CD14-positive monocyte (primary cell): Measurements from ENCODE around the gene CD24. TPM values are rescaled to one million over a fixed set of nuclear protein-coding genes. Genes with fewer than 3 reads are reported as not detected.

Experiments used
- DNase-seq, 3 donors: peaks; one replicate each; pipeline ENCODE4 v3.0.0-alpha.2; 2011 to 2022
- H2AFZ ChIP-seq: 2 replicates; pipeline ENCODE4 v1.6.0; 2012; ENCODE audit warnings: mild to moderate bottlenecking, low read depth, low read length, inconsistent platforms; ENCODE audit not compliant: insufficient read depth, poor library complexity, severe bottlenecking
- H3K27ac ChIP-seq, 2 donors: 1 replicate in 1 of 2; 2 replicates in 1 of 2; pipeline ENCODE4 v1.5.1; 2012 to 2013; ENCODE audit warnings: low read length in 2 of 2, control low read depth in 1 of 2, inconsistent platforms in 1 of 2, low read depth in 1 of 2, mild to moderate bottlenecking in 1 of 2
- H3K27me3 ChIP-seq, 2 donors: one replicate each; pipeline versions ENCODE4 v1.6.0 to v1.6.1; 2011 to 2013; ENCODE audit warnings: low read length in 2 of 2; ENCODE audit not compliant: control insufficient read depth in 2 of 2, insufficient read depth in 2 of 2
- H3K36me3 ChIP-seq, 2 donors: replicated peaks in 1 of 2; 1 replicate in 1 of 2; 2 replicates in 1 of 2; pipeline versions ENCODE4 v1.5.1 to v1.6.1; 2012 to 2013; ENCODE audit warnings: low read length in 2 of 2, control low read depth in 1 of 2, inconsistent platforms in 1 of 2, mild to moderate bottlenecking in 1 of 2; ENCODE audit not compliant: insufficient read depth in 2 of 2, control insufficient read depth in 1 of 2
- H3K4me1 ChIP-seq, 2 donors: 1 replicate in 1 of 2; 2 replicates in 1 of 2; pipeline versions ENCODE4 v1.5.1 to v1.6.1; 2012 to 2013; ENCODE audit warnings: low read length in 2 of 2, control low read depth in 1 of 2, inconsistent platforms in 1 of 2, mild to moderate bottlenecking in 1 of 2, moderate library complexity in 1 of 2; ENCODE audit not compliant: insufficient read depth in 2 of 2, control insufficient read depth in 1 of 2
- H3K4me2 ChIP-seq: replicated peaks from 2 replicates; pipeline ENCODE3; 2012; ENCODE audit warnings: low read length, moderate library complexity, mild to moderate bottlenecking; ENCODE audit not compliant: poor library complexity, severe bottlenecking; ENCODE audit errors: extremely low read depth
- H3K4me3 ChIP-seq, 3 experiments: fragments of 200-600 bp in 1 of 3; sonication (generic) in 1 of 3; replicated peaks in 1 of 3; 1 replicate in 2 of 3; 2 replicates in 1 of 3; pipeline ENCODE4 v1.5.1; 2011 to 2013; ENCODE audit warnings: low read length in 3 of 3, mild to moderate bottlenecking in 3 of 3, control low read depth in 2 of 3, low read depth in 2 of 3, inconsistent platforms in 1 of 3, moderate library complexity in 1 of 3
- H3K79me2 ChIP-seq: 2 replicates; pipeline ENCODE4 v1.6.0; 2012; ENCODE audit warnings: mild to moderate bottlenecking, control low read depth, inconsistent platforms, low read length, moderate library complexity; ENCODE audit not compliant: insufficient read depth
- H3K9ac ChIP-seq: 2 replicates; pipeline ENCODE4 v1.6.0; 2017; ENCODE audit warnings: low read length, mild to moderate bottlenecking; ENCODE audit not compliant: insufficient read depth, poor library complexity, severe bottlenecking
- H3K9me3 ChIP-seq, 2 donors: replicated peaks in 1 of 2; 1 replicate in 1 of 2; 2 replicates in 1 of 2; pipeline versions ENCODE4 v1.5.1 to v1.6.1; 2012 to 2013; ENCODE audit warnings: low read length in 2 of 2, control low read depth in 1 of 2; ENCODE audit not compliant: control insufficient read depth in 1 of 2, insufficient read depth in 1 of 2
- H4K20me1 ChIP-seq: 2 replicates; pipeline ENCODE4 v1.6.0; 2012; ENCODE audit warnings: mild to moderate bottlenecking, low read length, control low read depth, moderate library complexity; ENCODE audit not compliant: insufficient read depth
- H3K27ac Mint-ChIP-seq, 7 donors: one replicate each; pipeline ENCODE4 v1.8.0; 2020; ENCODE audit warnings: mild to moderate bottlenecking in 7 of 7, mixed read lengths in 7 of 7, moderate library complexity in 6 of 7, inconsistent platforms in 2 of 7
- H3K27me3 Mint-ChIP-seq, 3 donors: one replicate each; pipeline ENCODE4 v1.8.0; 2021 to 2022; ENCODE audit warnings: low read depth in 3 of 3, mild to moderate bottlenecking in 3 of 3, mixed read lengths in 3 of 3, moderate library complexity in 3 of 3, inconsistent platforms in 1 of 3
- H3K36me3 Mint-ChIP-seq, 2 donors: one replicate each; pipeline ENCODE4 v1.8.0; 2020; ENCODE audit warnings: mixed read lengths in 2 of 2, inconsistent platforms in 1 of 2, mild to moderate bottlenecking in 1 of 2
- H3K4me1 Mint-ChIP-seq: one replicate; pipeline ENCODE4 v1.8.0; 2020; ENCODE audit warnings: mild to moderate bottlenecking, mixed read lengths
- H3K4me3 Mint-ChIP-seq, 2 donors: one replicate each; pipeline ENCODE4 v1.8.0; 2020; ENCODE audit warnings: mild to moderate bottlenecking in 2 of 2, mixed read lengths in 2 of 2, moderate library complexity in 1 of 2
- H3K9me3 Mint-ChIP-seq, 7 donors: one replicate each; pipeline ENCODE4 v1.8.0; 2020 to 2022; ENCODE audit warnings: mixed read lengths in 7 of 7, mild to moderate bottlenecking in 6 of 7, moderate library complexity in 6 of 7, inconsistent platforms in 2 of 7
- WGBS: methylation state at CpG from one replicate; pipeline ENCODE4 v1.1.5; 2013; ENCODE audit warnings: missing lambda C conversion rate; ENCODE audit not compliant: insufficient coverage; 5-methylcytosine and 5-hydroxymethylcytosine counted together
- intact Hi-C, 2 donors: fragments of 100-400 bp; cut with micrococcal nuclease; formaldehyde crosslinking; loops; one replicate each; pipeline versions ENCODE4 v1.15.0 to v1.15.1; 2023
- polyA plus RNA-seq, 3 donors: library from polyadenylated mRNA; depleted of rRNA in 1 of 3; unstranded in 2 of 3; stranded (reverse) in 1 of 3; fragments of 300-500 nt in 2 of 3; fragments of >200 nt in 1 of 3; fragmentation: Illumina TruSeq in 2 of 3; gene quantifications; 1 replicate in 2 of 3; 2 replicates in 1 of 3; pipeline ENCODE4 v1.2.3, GENCODE V29; 2012 to 2021
- TF ChIP-seq, protein P1 (sequence below): fragments of 200-600 bp; IDR thresholded peaks from one replicate; pipeline ENCODE4 v1.8.0; 2022; ENCODE audit warnings: antibody characterized with exemption, mild to moderate bottlenecking

The CD24 gene
- polyA plus RNA-seq, 3 donors: 0.05 to 0.46 (median 0.29) TPM

DNA sequence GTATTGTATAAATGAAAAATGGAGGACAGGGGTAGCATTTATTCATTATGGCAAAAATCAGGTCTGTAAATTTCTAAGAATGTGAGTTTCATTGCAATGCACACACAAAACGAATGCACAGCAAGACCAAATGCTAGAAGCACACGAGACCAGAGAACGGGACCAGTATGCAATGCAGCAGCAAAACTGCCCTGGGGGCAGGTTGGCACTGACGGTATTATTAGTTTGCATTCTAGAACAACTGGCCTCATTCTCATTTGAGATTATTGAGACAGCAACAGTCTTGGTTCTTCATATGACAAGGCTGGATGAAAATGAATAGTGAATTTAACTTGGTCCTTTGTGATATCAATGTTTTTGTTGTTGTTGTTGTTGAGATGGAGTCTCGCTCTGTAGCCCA, 44.5 kb upstream of the CD24 start:
- Histone ChIP-seq H3K4me1 (no peaks in the 10 kb centered on the region), H2AFZ (no peak overlapping the region), H3K27me3 (no peaks in the 10 kb centered on the region), H3K27ac (no peak overlapping the region), H3K4me3 (no peak overlapping the region), H4K20me1 (no peaks in the 10 kb centered on the region), H3K9ac (no peak overlapping the region), H3K36me3 (no peaks in the 10 kb centered on the region), H3K79me2 (no peaks in the 10 kb centered on the region), H3K9me3 (no peaks in the 10 kb centered on the region), H3K4me2 (no peak overlapping the region)
- DNase-seq: no peak
- H3K4me3 Mint-ChIP-seq: no peak overlapping the region
- TF ChIP-seq, protein P1, sequence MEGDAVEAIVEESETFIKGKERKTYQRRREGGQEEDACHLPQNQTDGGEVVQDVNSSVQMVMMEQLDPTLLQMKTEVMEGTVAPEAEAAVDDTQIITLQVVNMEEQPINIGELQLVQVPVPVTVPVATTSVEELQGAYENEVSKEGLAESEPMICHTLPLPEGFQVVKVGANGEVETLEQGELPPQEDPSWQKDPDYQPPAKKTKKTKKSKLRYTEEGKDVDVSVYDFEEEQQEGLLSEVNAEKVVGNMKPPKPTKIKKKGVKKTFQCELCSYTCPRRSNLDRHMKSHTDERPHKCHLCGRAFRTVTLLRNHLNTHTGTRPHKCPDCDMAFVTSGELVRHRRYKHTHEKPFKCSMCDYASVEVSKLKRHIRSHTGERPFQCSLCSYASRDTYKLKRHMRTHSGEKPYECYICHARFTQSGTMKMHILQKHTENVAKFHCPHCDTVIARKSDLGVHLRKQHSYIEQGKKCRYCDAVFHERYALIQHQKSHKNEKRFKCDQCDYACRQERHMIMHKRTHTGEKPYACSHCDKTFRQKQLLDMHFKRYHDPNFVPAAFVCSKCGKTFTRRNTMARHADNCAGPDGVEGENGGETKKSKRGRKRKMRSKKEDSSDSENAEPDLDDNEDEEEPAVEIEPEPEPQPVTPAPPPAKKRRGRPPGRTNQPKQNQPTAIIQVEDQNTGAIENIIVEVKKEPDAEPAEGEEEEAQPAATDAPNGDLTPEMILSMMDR: no peak
- 98% methylated on average over 5 of the region's 5 CpGs for WGBS
- no peak overlapping the region for H3K27ac Mint-ChIP-seq
- intact Hi-C loops: no loop called here
- H3K4me1 Mint-ChIP-seq: no peaks in the 10 kb centered on the region
- peaks cover 0 to 13% (median 8%) of the 10 kb centered on the region in 3 donors for H3K27me3 Mint-ChIP-seq
- H3K36me3 Mint-ChIP-seq: no peaks in the 10 kb centered on the region
- no peaks in the 10 kb centered on the region for H3K9me3 Mint-ChIP-seq

DNA sequence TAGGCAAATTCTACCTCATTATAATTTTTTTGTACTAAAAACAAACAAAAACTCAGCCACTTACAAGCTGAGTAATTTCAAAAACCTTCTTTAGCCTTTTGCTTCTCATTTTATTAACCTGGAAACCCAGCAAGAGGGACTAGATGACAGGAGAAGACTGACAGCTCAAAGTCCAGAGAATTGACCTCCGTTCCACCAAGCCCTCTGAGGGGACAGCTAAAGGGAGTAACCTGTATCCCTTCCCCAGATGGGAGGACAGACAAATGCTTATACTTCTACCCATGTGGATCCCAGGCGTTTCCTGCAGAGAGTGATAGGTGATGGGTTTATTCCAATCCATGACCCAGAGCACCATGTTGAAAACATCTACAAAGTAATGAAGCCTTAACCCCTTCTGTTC, 35.0 kb upstream of the CD24 start:
- Histone ChIP-seq H3K9me3 (no peaks in the 10 kb centered on the region), H3K9ac (no peak overlapping the region), H3K4me1 (no peaks in the 10 kb centered on the region), H3K36me3 (no peaks in the 10 kb centered on the region), H3K27ac (no peak overlapping the region), H4K20me1 (no peaks in the 10 kb centered on the region), H3K4me3 (no peak overlapping the region), H3K27me3 (no peaks in the 10 kb centered on the region), H2AFZ (no peak overlapping the region), H3K79me2 (no peaks in the 10 kb centered on the region), H3K4me2 (no peak overlapping the region)
- intact Hi-C loops: no loop called here
- WGBS: 100% methylated on average over 1 of the region's 2 CpGs
- Mint-ChIP-seq H3K4me3 (no peak overlapping the region), H3K27me3 (peaks cover 0 to 4% (median under 1%) of the 10 kb centered on the region in 3 donors), H3K27ac (no peak overlapping the region), H3K36me3 (no peaks in the 10 kb centered on the region), H3K9me3 (peaks cover 0 to 4% (median 0%) of the 10 kb centered on the region in 7 donors), H3K4me1 (no peaks in the 10 kb centered on the region)
- TF ChIP-seq, protein P1: no peak
- no peak for DNase-seq
